ENCODE results near the gene ASXL2.

Gene ASXL2

GRCh38 chr2:25684577-25685473, 193.5 kb downstream of the ASXL2 start:
- no peak for DNase-seq

All from fibroblast of skin of right quadriceps (primary cell).